Ascending aorta (tissue), 2 donors: ENCODE data around the gene AMY1C. TPM values are rescaled to one million over a fixed set of nuclear protein-coding genes. Genes with fewer than 3 reads are reported as not detected.

ENCODE experiments used
- DNase-seq, 2 donors: peaks; one replicate each; pipeline ENCODE4 v3.0.0-alpha.2; 2019; ENCODE audit warnings: low spot score in 2 of 2
- H3K27ac ChIP-seq, 2 donors: fragments of 200-600 bp; sonication (generic); one replicate each; pipeline ENCODE4 v1.5.1; 2016 to 2017; ENCODE audit warnings: mild to moderate bottlenecking in 1 of 2
- H3K27me3 ChIP-seq: fragments of 200-600 bp; sonication (generic); one replicate; pipeline ENCODE4 v1.5.1; 2017
- H3K36me3 ChIP-seq, 2 donors: fragments of 200-600 bp; sonication (generic); one replicate each; pipeline ENCODE4 v1.5.1; 2016
- H3K4me1 ChIP-seq, 2 donors: fragments of 200-600 bp; sonication (generic); one replicate each; pipeline ENCODE4 v1.5.1; 2016 to 2017; ENCODE audit warnings: mild to moderate bottlenecking in 1 of 2
- H3K4me3 ChIP-seq, 2 donors: fragments of 200-600 bp; sonication (generic); one replicate each; pipeline ENCODE4 v1.5.1; 2016 to 2017; ENCODE audit warnings: mild to moderate bottlenecking in 1 of 2
- H3K9me3 ChIP-seq, 2 donors: fragments of 200-600 bp; sonication (generic); one replicate each; pipeline ENCODE4 v1.5.1; 2016
- CTCF ChIP-seq, 3 experiments: fragments of 200-600 bp in 2 of 3; fragments of 450-650 bp in 1 of 3; sonication (generic) in 2 of 3; IDR thresholded peaks; one replicate each; pipeline ENCODE4 v1.5.1; 2016 to 2019; ENCODE audit warnings: antibody characterized with exemption in 3 of 3, mild to moderate bottlenecking in 1 of 3, moderate library complexity in 1 of 3
- intact Hi-C: fragments of 100-400 bp; cut with DNase I; formaldehyde crosslinking; loops from one replicate; pipeline ENCODE4 v1.15.1; 2023
- total RNA-seq: library from RNA; depleted of rRNA; stranded (reverse); fragments of >200 nt; gene quantifications from one replicate; pipeline ENCODE4 v1.1.0, GENCODE V29; 2016

Gene AMY1C
- total RNA-seq, 1 donor from 2014 or later: not detected

GRCh38 chr1:103761896-103762295 lies 12.2 kb downstream of the AMY1C start:
- no peak for TF ChIP-seq CTCF (IDR thresholded peaks at IDR 0.05)
- Histone ChIP-seq H3K27ac (no peak overlapping the region), H3K9me3 (no peaks in the 10 kb centered on the region), H3K4me3 (no peak overlapping the region), H3K4me1 (no peaks in the 10 kb centered on the region), H3K36me3 (no peaks in the 10 kb centered on the region), H3K27me3 (no peaks in the 10 kb centered on the region)
- DNase-seq: no peak
- intact Hi-C loops: no loop called here

GRCh38 chr1:103779932-103780331 lies 30.2 kb downstream of the AMY1C start:
- Histone ChIP-seq H3K9me3 (no peaks in the 10 kb centered on the region), H3K4me1 (no peaks in the 10 kb centered on the region), H3K4me3 (no peak overlapping the region), H3K27me3 (no peaks in the 10 kb centered on the region), H3K36me3 (no peaks in the 10 kb centered on the region), H3K27ac (no peak overlapping the region)
- no peak for DNase-seq
- intact Hi-C loops: no loop called here
- TF ChIP-seq CTCF (IDR thresholded peaks at IDR 0.05): no peak

- no peak overlapping the region for H3K27ac ChIP-seq
- intact Hi-C loops: no loop called here
- H3K27me3 ChIP-seq: no peaks in the 10 kb centered on the region
- no peak for DNase-seq
- TF ChIP-seq CTCF (IDR thresholded peaks at IDR 0.05): no peak
- no peak overlapping the region for H3K4me3 ChIP-seq
- no peaks in the 10 kb centered on the region for H3K36me3 ChIP-seq
- H3K9me3 ChIP-seq: no peaks in the 10 kb centered on the region
- no peaks in the 10 kb centered on the region for H3K4me1 ChIP-seq
Measured at GRCh38 chr1:103783944-103784377, 34.3 kb downstream of the AMY1C start.

- Histone ChIP-seq H3K4me1 (no peaks in the 10 kb centered on the region), H3K36me3 (no peaks in the 10 kb centered on the region), H3K9me3 (no peaks in the 10 kb centered on the region), H3K27me3 (no peaks in the 10 kb centered on the region), H3K4me3 (no peak overlapping the region), H3K27ac (no peak overlapping the region)
- intact Hi-C loops: no loop called here
- TF ChIP-seq CTCF (IDR thresholded peaks at IDR 0.05): peak in 1 of 3 experiments; percentile 21
- DNase-seq: no peak
Measured at GRCh38 chr1:103788377-103788776, 38.7 kb downstream of the AMY1C start.

DNA sequence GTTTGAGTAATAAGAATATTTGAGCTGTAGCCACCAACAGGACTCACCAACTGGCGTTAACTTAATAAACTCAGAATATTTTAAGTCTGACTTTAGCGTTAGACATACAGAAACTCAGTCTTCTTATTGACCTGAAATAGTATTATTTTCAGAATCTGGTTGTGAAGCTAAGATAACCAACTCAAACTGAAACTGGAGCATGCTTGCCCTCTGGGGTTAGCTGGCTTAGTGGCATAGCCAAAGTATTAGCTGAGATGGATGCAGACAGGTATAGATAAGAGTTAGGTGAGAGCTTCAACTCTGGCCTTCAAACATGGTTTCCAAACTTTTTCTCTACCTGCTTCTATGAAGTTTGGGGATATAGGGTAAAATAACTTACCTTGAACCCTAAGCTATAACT lies 40.5 kb downstream of the AMY1C start:
- H3K27me3 ChIP-seq: no peaks in the 10 kb centered on the region
- H3K27ac ChIP-seq: no peak overlapping the region
- intact Hi-C loops: no loop called here
- H3K9me3 ChIP-seq: no peaks in the 10 kb centered on the region
- H3K4me3 ChIP-seq: no peak overlapping the region
- DNase-seq: no peak
- no peaks in the 10 kb centered on the region for H3K36me3 ChIP-seq
- H3K4me1 ChIP-seq: no peaks in the 10 kb centered on the region
- TF ChIP-seq CTCF (IDR thresholded peaks at IDR 0.05): no peak

Other genes with a start within 250 kb of the AMY1C start
- 3.9 TPM for gene RNPC3, start 224.2 kb upstream of the AMY1C start, total RNA-seq
- 10.7 TPM for gene AMY2B, start 178.3 kb upstream of the AMY1C start, total RNA-seq
- gene AMY2A, start 132.5 kb upstream of the AMY1C start, total RNA-seq: not detected
- gene AMY1A, start 94.1 kb upstream of the AMY1C start, total RNA-seq: not detected
- not detected for gene AMY1B, start 53.7 kb upstream of the AMY1C start, total RNA-seq